ENCODE measurements around the gene EMID1. TPM values are rescaled to one million over a fixed set of nuclear protein-coding genes. Genes with fewer than 3 reads are reported as not detected.
"Not testable (repeated sequence)": the region's sequence is repeated elsewhere in the genome, so short reads cannot be mapped to it uniquely, and the experiment has no call there.

Gene EMID1
- total RNA-seq, 1 donor from 2014 or later: 33.8 TPM

- DNase-seq (ENCODE audit: low spot score in 2 of 2): no peak
These were observed 3.4 kb downstream of the EMID1 start for GRCh38 chr22:29208879-29209623.

GRCh38 chr22:29209624-29209929, 3.9 kb downstream of the EMID1 start:
- no peak for FAIRE-seq
- DNase-seq (ENCODE audit: low spot score in 2 of 2): no peak

More at GRCh38 chr22:29208879-29209623, 3.4 kb downstream of the EMID1 start:
- no peak for FAIRE-seq

- DNase-seq (ENCODE audit: low spot score in 2 of 2) (no peak), FAIRE-seq (no peak)
These were observed 5.4 kb downstream of the EMID1 start for GRCh38 chr22:29211066-29211465.

GRCh38 chr22:29211466-29211865, 5.8 kb downstream of the EMID1 start:
- FAIRE-seq: no peak
- DNase-seq (ENCODE audit: low spot score in 2 of 2): no peak

GRCh38 chr22:29212743-29213142, 7.0 kb downstream of the EMID1 start:
- DNase-seq (ENCODE audit: low spot score in 2 of 2): no peak
- FAIRE-seq: no peak

GRCh38 chr22:29213493-29213892, 7.8 kb downstream of the EMID1 start:
- DNase-seq (ENCODE audit: low spot score in 2 of 2): no peak
- no peak for FAIRE-seq

GRCh38 chr22:29214232-29214631, 8.5 kb downstream of the EMID1 start:
- DNase-seq (ENCODE audit: low spot score in 2 of 2): no peak
- no peak for FAIRE-seq

GRCh38 chr22:29215012-29215860, 9.5 kb downstream of the EMID1 start:
- DNase-seq (ENCODE audit: low spot score in 2 of 2): no peak
- no peak for FAIRE-seq

- FAIRE-seq (no peak), DNase-seq (ENCODE audit: low spot score in 2 of 2) (peak in 1 of 2 donors; percentile 1)
These were observed 10.5 kb downstream of the EMID1 start for GRCh38 chr22:29216011-29216872.

- DNase-seq (ENCODE audit: low spot score in 2 of 2) (peak in 1 of 2 donors; percentile 21), FAIRE-seq (no peak)
These were observed 11.4 kb downstream of the EMID1 start for GRCh38 chr22:29216873-29217666.

- FAIRE-seq (no peak), DNase-seq (ENCODE audit: low spot score in 2 of 2) (no peak)
These were observed 12.4 kb downstream of the EMID1 start for GRCh38 chr22:29217827-29218757.

- DNase-seq (ENCODE audit: low spot score in 2 of 2) (no peak), FAIRE-seq (no peak)
These were observed 13.2 kb downstream of the EMID1 start for GRCh38 chr22:29218758-29219408.

- DNase-seq (ENCODE audit: low spot score in 2 of 2); FAIRE-seq: not testable (repeated sequence)
These were observed 13.7 kb downstream of the EMID1 start for GRCh38 chr22:29219409-29219782.

- FAIRE-seq (no peak), DNase-seq (ENCODE audit: low spot score in 2 of 2) (no peak)
These were observed 14.4 kb downstream of the EMID1 start for GRCh38 chr22:29219881-29220670.

- no peak for FAIRE-seq
- no peak for DNase-seq (ENCODE audit: low spot score in 2 of 2)
These were observed 18.6 kb downstream of the EMID1 start for GRCh38 chr22:29224121-29224858.

GRCh38 chr22:29224859-29225410, 19.2 kb downstream of the EMID1 start:
- DNase-seq (ENCODE audit: low spot score in 2 of 2) (no peak), FAIRE-seq (no peak)

Data from frontal cortex (tissue), 4 donors.